Thyroid gland (tissue), 4 donors: ENCODE measurements around the gene HTR3D. TPM values are rescaled to one million over a fixed set of nuclear protein-coding genes. Genes with fewer than 3 reads are reported as not detected.

Source experiments
- DNase-seq, 2 donors: peaks; one replicate each; pipeline ENCODE4 v3.0.0-alpha.2; 2019
- H3K27ac ChIP-seq, 3 donors: fragments of 200-600 bp; sonication (generic); 1 replicate in 2 of 3; 2 replicates in 1 of 3; pipeline ENCODE4 v1.5.1; 2016 to 2019; ENCODE audit warnings: mild to moderate bottlenecking in 1 of 3, moderate library complexity in 1 of 3
- H3K27me3 ChIP-seq: fragments of 200-600 bp; sonication (generic); one replicate; pipeline ENCODE4 v1.5.1; 2019
- H3K36me3 ChIP-seq, 2 donors: fragments of 200-600 bp; sonication (generic); one replicate each; pipeline ENCODE4 v1.5.1; 2016 to 2019
- H3K4me1 ChIP-seq, 2 donors: fragments of 200-600 bp; sonication (generic); one replicate each; pipeline ENCODE4 v1.5.1; 2017 to 2019
- H3K4me3 ChIP-seq, 3 donors: fragments of 200-600 bp; sonication (generic); replicated peaks in 1 of 3; 1 replicate in 2 of 3; 2 replicates in 1 of 3; pipeline ENCODE4 v1.5.1; 2016; ENCODE audit warnings: mild to moderate bottlenecking in 1 of 3
- H3K9me3 ChIP-seq: fragments of 200-600 bp; sonication (generic); one replicate; pipeline ENCODE4 v1.5.1; 2017
- CTCF ChIP-seq, 6 experiments: fragments of 200-600 bp in 3 of 6; fragments of 450-650 bp in 3 of 6; sonication (generic) in 3 of 6; IDR thresholded peaks; one replicate each; pipeline ENCODE4 v1.5.1; 2016 to 2019; ENCODE audit warnings: antibody characterized with exemption in 6 of 6, mild to moderate bottlenecking in 2 of 6, inconsistent platforms in 1 of 6, moderate library complexity in 1 of 6
- POLR2A ChIP-seq, 2 donors: fragments of 450-650 bp; IDR thresholded peaks; one replicate each; pipeline ENCODE4 v1.6.1; 2017; ENCODE audit warnings: antibody characterized with exemption in 2 of 2, mild to moderate bottlenecking in 2 of 2, moderate library complexity in 1 of 2
- WGBS, 2 donors: methylation state at CpG; one replicate each; pipeline ENCODE4 v1.1.5; 2017; 5-methylcytosine and 5-hydroxymethylcytosine counted together
- intact Hi-C: fragments of 100-400 bp; cut with DNase I; formaldehyde crosslinking; loops from one replicate; pipeline ENCODE4 v1.15.1; 2023
- total RNA-seq, 4 donors: library from RNA; depleted of rRNA; stranded (reverse); fragments of >200 nt; gene quantifications; one replicate each; pipeline ENCODE4 v1.2.3, GENCODE V29; 2016

The HTR3D gene
- total RNA-seq, 4 donors from 2014 or later: not detected

- intact Hi-C loops: no loop called here
- WGBS, 2 donors: 94% methylated on average over 6 of the region's 6 CpGs
- no peaks in the 10 kb centered on the region for H3K27me3 ChIP-seq
- no peaks in the 10 kb centered on the region for H3K36me3 ChIP-seq
- H3K4me1 ChIP-seq: no peaks in the 10 kb centered on the region
- DNase-seq: no peak
- no peak for TF ChIP-seq POLR2A (IDR thresholded peaks at IDR 0.05)
- TF ChIP-seq CTCF (IDR thresholded peaks at IDR 0.05): no peak
- H3K9me3 ChIP-seq: no peaks in the 10 kb centered on the region
- H3K27ac ChIP-seq: no peak overlapping the region
- H3K4me3 ChIP-seq: no peak overlapping the region
Observed at GRCh38 chr3:184075901-184076300, 44.4 kb downstream of the HTR3D start.

- H3K4me1 ChIP-seq: no peaks in the 10 kb centered on the region
- no peak overlapping the region for H3K27ac ChIP-seq
- H3K36me3 ChIP-seq: no peaks in the 10 kb centered on the region
- no peak for DNase-seq
- H3K27me3 ChIP-seq: no peaks in the 10 kb centered on the region
- no peak overlapping the region for H3K4me3 ChIP-seq
- 69% methylated on average over 5 of the region's 5 CpGs for WGBS, 2 donors
- TF ChIP-seq POLR2A (IDR thresholded peaks at IDR 0.05) (no peak), CTCF (IDR thresholded peaks at IDR 0.05) (no peak)
- intact Hi-C loops: no loop called here
- H3K9me3 ChIP-seq: no peaks in the 10 kb centered on the region
Observed at GRCh38 chr3:184077881-184078280, 46.3 kb downstream of the HTR3D start.

GRCh38 chr3:184078851-184079250 is 47.3 kb downstream of the HTR3D start:
- no peak overlapping the region for H3K4me3 ChIP-seq
- TF ChIP-seq POLR2A (IDR thresholded peaks at IDR 0.05) (no peak), CTCF (IDR thresholded peaks at IDR 0.05) (no peak)
- H3K27me3 ChIP-seq: no peaks in the 10 kb centered on the region
- WGBS, 2 donors: 89% methylated on average over 3 of the region's 3 CpGs
- DNase-seq: no peak
- H3K27ac ChIP-seq: no peak overlapping the region
- H3K9me3 ChIP-seq: no peaks in the 10 kb centered on the region
- no peaks in the 10 kb centered on the region for H3K4me1 ChIP-seq
- intact Hi-C loops: no loop called here
- H3K36me3 ChIP-seq: no peaks in the 10 kb centered on the region

GRCh38 chr3:184081116-184081830 is 49.7 kb downstream of the HTR3D start:
- H3K27me3 ChIP-seq: no peaks in the 10 kb centered on the region
- WGBS, 2 donors: 92 to 95% methylated on average over 8 to 12 of the region's 16 CpGs
- TF ChIP-seq POLR2A (IDR thresholded peaks at IDR 0.05) (no peak), CTCF (IDR thresholded peaks at IDR 0.05) (no peak)
- H3K36me3 ChIP-seq: no peaks in the 10 kb centered on the region
- H3K9me3 ChIP-seq: no peaks in the 10 kb centered on the region
- no peak for DNase-seq
- intact Hi-C loops: no loop called here
- no peaks in the 10 kb centered on the region for H3K4me1 ChIP-seq
- no peak overlapping the region for H3K4me3 ChIP-seq
- H3K27ac ChIP-seq: no peak overlapping the region

GRCh38 chr3:184082034-184082433 is 50.5 kb downstream of the HTR3D start:
- no peaks in the 10 kb centered on the region for H3K9me3 ChIP-seq
- intact Hi-C loops: no loop called here
- WGBS, 2 donors: 90% methylated on average over 2 to 10 of the region's 10 CpGs

More at GRCh38 chr3:184082034-184082433, 50.5 kb downstream of the HTR3D start:
- no peak for DNase-seq
- Histone ChIP-seq H3K4me1 (no peaks in the 10 kb centered on the region), H3K4me3 (no peak overlapping the region), H3K27ac (no peak overlapping the region), H3K27me3 (no peaks in the 10 kb centered on the region), H3K36me3 (no peaks in the 10 kb centered on the region)
- TF ChIP-seq CTCF (IDR thresholded peaks at IDR 0.05): no peak
- TF ChIP-seq POLR2A (IDR thresholded peaks at IDR 0.05): no peak
